Renal cortex interstitium (tissue), 11 donors: ENCODE data around the gene DYNC2H1. TPM values are rescaled to one million over a fixed set of nuclear protein-coding genes. Genes with fewer than 3 reads are reported as not detected.
"Not testable (repeated sequence)": the region's sequence is repeated elsewhere in the genome, so short reads cannot be mapped to it uniquely, and the experiment has no call there.

ENCODE experiments used
- DNase-seq, 11 donors: peaks; one replicate each; pipeline ENCODE4 v3.0.0-alpha.2; 2013; ENCODE audit warnings: low read depth in 9 of 11, low spot score in 4 of 11; ENCODE audit errors: extremely low read depth in 1 of 11
- polyA plus RNA-seq, 3 donors: library from polyadenylated mRNA; unstranded; fragments of 120-200 nt; gene quantifications; one replicate each; pipeline ENCODE4 v1.2.1, GENCODE V29; 2013; ENCODE audit not compliant: insufficient read length in 3 of 3

The DYNC2H1 gene
- polyA plus RNA-seq, 3 donors = 40.7 to 47.3 (median 44.1) TPM

DNA sequence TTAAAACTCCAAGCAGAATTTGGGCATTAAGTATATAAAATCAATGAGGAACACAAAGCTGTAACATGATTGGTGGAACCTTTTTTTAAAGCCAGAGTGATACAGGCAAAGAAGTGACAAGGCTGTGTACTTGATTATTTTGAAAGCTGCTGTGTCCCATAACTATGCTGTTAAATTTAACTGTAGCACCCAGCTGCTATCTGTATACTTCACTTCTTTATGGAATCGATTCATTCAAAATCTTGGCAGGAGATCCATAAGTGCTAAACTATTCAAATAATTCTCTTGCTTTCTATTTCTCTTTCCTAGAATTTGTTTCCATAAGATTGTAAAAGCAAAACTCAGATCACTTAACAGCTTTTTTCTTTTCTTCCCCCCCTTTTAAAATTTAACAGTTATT lies 231.7 kb downstream of the DYNC2H1 start:
- DNase-seq = no peak

DNA sequence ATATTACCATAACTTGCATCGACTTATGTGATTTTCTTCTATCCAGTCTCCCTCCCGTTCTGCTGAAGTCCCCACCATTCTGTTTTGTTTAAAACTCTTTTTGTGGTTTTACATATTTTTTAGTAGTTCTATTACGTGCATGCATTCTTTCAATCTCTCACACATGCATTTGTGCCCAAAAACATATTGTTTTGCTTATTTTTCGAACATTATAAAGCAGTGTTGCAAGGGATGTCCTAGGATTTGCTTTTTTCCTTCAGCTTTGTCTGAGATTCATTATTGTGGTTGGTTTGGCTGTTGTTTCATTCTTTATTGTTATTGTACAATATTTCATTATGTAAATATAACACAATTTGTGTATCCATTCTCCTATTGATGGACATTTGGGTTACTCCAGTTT lies 235.7 kb downstream of the DYNC2H1 start:
- no peak for DNase-seq

DNA sequence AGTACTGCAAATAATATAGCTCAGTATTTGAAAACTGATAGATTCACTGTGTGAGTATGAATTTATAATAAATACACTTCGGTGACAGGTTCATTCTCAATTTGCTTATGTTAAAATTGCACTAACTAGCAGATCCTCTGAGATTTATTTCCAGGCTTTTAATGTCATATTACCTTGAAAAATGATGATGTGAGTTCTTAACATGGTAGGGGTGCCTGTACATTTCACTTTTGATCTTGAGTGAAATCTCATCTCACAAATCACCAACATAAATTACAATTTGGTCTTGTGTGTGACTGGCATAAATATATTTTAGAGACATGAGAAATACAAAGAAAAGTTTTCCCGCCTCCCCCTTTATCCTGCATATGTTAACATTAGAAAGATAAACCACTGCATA lies 240.4 kb downstream of the DYNC2H1 start:
- no peak for DNase-seq

DNA sequence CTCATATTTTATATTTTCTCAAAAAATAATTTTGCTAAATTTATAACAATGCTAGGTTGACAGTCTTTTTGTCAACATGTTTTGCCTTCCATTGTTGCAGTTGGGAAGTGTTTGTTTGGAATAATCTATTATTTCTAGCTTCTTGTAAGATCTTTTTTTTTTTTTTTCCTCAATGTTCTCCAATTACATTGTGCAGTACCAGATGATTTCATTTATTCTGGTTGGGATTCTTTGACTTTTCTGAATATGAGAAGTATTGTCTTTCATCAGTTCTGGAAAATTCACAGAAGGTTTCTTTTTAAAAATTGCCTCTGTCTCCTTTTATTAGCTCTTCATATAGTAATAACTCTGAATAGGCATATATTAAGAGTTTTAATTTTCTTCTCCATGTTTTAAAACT lies 245.4 kb downstream of the DYNC2H1 start:
- no peak for DNase-seq

DNA sequence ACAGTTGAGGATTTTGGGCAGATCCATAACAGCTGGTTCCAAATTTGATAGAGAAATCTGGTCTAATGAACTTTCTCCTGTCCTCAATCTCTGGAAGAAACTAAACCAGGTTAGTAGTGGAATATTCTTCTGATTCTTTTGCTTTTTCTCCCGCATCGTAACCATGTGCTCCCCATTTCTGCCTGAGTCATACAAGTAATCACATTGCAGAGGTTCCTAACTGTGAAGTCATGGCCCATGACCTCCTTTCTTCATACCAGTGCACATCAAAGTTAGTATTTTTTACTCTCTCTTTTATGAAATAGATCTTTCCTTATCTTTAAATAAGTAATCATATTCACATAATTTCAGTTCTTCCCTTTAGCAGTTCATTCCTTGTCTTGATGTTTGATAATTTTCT lies 249.0 kb downstream of the DYNC2H1 start:
- DNase-seq = no peak

DNA sequence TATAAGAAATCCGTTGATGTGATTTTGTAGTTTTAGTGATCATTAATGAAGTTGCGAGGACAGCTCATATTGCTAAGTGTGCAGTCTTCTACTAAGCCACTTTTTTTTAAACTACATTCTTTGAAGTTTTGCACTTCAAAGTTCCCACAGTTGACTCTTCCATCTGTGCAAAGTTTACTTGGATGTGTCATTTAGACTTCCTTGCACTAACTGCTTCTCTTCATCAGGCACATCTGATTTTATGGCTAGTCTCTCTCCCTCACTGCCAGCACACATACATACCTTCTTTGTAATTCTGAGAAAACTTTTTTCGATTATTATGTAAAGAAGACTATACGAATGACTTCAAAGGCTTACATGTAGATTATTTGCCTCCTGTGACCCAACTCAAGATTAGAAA lies 250.0 kb downstream of the DYNC2H1 start:
- DNase-seq = no peak

DNA sequence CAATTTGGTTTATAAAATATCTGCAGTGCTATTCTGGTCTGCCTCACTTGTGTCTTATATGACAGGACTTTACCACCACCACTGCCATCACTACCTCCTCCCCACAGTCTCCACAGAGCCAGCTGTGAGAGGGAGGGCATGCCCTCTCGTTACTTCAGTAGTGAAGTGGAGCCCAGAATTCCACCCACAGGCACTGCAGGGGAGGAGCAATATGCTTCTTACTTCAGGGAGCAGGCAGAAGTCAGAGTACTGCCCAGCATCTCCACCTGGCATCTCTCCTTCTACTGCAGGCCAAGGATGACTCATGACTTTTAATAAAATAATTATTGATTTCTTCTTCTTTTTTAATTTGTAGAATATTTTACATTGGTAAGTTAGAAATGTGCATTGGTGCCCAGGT lies 255.5 kb downstream of the DYNC2H1 start:
- DNase-seq = no peak

DNA sequence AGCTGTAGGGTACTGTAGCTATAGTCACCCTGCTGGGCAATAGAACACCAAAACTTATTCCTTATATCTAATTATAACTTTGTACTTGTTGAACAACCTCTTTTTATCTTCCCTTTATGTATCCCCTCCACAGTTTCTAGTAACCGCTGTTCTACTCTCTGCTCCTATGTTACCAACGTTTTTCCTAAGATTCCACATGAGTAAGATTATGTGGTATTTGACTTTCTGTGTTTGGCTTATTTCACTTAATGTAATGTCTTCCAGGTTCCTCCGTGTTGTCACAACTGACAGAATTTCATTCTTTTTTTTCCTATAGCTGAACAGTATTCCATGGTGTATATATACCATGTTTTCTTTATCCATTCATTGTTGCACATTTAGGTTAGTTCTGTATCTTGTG lies 258.4 kb downstream of the DYNC2H1 start:
- DNase-seq = no peak

DNA sequence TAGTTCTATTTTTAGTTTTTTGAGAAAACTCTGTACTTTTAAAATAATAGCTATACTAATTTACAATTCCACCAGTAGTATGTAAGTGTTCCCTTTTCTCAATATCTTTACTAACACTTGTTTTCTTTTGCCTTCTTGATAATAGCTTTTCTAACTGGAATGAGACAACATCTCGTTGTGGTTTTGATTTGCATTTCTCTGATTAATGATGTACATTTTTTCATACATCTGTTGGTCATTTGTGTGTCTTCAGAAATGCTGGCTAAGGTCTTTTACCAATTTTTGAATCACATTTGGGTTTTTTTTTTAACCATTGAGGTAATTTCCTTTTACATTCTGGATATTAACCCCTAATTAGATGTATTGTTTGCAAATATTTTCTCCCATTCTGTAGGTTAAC lies 258.9 kb downstream of the DYNC2H1 start:
- DNase-seq = no peak

DNA sequence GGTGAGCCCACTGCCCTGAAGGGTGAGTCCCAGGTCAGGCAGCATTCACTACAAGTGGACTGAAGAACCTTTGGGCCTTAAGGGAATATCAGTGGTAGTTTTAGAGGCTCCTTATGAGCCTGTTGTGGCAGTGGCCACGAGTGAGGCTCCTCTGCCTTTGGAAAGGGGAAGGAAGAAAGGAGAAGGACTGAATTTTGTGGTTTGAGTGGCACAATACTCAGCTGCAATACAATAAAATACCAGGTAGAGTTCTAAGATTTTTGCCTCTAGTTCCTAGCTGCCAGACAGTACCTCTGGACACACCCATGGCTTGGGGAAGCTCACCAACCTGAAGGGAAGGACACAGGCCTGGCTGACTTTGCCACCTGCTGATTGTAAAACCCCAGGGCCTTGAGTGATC lies 260.9 kb downstream of the DYNC2H1 start:
- DNase-seq = no peak

DNA sequence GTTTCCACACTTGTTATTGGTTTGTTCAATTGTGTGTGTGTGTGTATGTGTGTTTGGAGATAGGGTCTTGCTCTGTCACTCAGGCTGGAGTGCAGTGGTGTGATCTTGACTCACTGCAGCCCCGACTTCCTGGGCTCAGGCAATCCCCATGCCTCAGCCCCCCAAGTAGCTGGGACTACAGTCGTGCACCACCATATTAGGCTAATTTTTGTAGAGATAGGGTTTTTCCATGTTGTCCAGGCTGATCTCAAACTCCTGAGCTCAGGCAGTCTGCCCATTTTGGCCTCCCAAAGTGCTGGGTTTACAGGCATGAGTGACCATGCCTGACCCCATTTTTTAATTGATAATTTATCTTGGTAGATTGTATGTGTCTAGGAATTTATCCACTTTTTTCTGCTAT lies 263.7 kb downstream of the DYNC2H1 start:
- no peak for DNase-seq

DNA sequence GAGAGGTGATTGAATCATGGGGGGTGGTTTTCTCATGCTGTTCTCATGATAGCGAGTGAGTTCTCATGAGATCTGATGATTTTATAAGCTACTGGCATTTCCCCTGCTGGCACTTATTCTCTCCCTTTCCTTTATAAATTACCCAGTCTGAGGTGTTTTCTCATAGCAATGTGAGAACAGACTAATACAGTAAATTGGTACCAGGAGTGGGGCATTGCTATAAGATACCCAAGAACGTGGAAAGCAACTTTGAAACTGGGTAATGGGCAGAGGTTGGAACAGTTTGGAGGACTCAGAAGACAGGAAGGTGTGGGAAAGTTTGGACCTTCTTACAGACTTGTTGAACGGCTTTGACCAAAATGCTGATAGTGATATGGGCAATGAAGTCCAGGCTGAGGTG lies 265.0 kb downstream of the DYNC2H1 start:
- DNase-seq = not testable (repeated sequence)

DNA sequence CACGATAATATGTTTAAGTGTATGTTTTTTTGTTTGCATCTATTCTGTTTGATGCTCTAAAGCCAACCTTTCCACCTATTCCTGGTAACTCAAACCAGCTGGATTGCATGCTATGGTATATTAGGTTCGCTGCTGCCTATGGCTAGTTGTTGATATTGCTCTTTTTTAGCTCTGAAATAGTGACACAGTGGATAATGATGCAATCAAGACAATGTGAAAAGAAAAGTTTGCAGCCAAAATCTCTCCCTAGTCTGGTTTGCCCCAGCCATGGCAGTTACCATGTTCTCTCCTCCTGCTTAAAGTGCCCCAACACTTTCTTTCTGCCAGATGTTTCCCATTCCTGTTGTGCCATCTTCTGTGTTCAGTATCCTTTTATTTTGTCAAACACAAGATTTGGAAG lies 269.7 kb downstream of the DYNC2H1 start:
- DNase-seq = no peak

DNA sequence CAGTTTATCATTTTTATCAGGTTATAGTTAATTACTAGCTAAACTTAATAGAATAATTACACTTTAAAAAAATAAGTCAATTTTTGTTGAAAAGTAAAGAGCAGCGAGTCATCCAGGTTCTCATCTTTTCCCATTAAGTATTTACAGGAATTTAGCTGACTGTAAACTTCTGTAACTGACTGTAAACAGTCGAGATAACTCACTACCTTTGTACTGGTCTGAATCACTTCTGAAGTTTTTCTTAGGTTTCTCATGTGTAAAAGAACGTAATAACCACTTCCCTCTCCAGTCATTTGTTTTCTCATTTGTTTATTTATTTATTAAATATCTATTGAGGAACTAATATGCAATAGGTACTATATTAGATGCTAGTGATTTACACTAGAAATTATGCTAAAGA lies 270.8 kb downstream of the DYNC2H1 start:
- DNase-seq = no peak

DNA sequence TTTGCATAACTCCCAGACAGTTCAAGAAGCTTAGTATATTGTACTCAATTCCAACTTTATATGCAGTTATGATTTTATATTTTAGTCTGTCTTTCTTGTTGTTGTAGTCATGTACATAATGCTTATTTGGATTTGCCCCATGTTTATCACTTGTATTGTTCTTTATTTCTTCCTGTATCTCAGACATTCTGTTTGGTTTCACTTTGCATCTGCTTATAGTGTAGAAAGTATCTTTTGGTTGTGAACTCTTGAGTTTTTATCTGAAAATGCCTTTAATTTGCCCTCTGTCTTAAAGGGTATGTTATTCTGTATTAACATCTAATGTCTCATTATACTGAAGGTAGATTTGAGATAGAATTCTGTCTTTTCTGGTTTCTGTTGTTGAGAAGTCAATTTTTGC lies 275.4 kb downstream of the DYNC2H1 start:
- no peak for DNase-seq

DNA sequence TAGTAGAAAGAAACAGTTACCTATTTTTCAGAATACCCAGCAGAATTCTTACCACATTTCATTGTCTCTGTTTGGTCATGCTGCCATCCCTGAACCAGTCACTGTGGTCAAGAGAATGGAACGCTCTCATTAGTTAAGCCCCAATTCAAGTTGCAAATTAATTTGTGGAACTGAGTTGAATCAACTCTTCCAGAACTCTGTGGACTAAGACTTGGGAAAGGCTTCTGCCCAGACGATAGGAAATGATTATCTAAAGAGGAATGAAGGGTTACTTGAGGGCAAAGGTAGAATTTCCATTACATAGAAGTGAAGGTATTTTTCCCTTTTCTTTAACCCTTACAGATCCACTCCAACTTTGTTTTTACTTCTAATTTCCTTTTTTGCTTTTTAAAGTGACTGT lies 286.4 kb downstream of the DYNC2H1 start:
- peak in 6 of 11 donors; percentile 2 to 60 (median 17) for DNase-seq

DNA sequence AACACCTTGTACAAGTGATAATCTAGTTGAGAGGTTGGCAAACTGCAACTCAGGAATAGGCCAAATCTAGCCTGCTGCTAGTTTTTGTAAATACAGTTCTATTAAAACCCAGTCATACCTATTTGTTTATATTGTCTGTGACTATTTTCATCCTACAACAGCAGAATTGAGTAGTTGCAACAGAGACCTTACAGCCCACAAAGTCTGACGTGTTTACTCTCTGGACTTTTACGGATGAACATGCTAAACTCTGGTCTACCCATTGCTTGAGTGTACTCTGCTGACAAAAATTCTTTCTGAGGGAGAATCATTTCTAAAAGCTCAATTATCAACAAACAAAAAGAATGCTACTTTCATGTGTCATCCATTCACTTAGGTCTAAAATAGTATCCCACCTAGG lies 287.0 kb downstream of the DYNC2H1 start:
- no peak for DNase-seq

DNA sequence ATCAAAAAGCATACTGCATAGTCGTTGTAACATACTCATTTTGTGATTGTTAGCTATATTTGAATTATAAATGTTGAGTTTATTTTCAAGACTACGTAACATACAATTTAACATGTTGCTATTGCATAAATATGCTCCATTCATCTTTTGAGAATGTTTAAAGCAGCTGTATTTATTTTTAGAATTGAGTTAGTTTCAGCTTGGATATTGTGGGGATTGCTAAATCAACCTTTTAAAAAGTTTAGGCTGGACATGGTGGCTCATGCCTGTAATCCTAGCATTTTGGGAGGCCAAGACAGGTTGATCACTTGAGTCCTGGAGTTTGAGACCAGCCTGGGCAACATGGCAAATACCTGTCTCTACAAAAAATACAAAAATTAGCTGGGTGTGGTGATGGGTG lies 288.1 kb downstream of the DYNC2H1 start:
- no peak for DNase-seq

DNA sequence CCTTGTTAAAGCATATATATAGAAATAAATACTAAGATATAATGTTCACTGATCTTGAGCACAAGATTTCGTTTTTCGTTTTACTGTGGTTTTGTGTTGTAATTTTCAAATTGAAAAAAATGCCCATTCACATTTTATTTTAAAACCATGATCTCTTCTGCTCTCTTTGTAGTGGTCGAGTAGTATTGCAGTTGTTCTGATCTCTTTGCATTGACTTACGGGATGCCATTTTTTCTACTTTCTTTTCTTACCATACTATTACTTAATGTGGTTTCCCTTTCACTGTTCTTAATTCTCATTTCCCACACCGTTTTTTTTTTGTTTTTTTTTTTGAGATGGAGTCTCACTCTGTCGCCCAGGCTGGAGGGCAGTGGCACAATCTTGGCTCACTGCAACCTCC lies 289.6 kb downstream of the DYNC2H1 start:
- DNase-seq = no peak

DNA sequence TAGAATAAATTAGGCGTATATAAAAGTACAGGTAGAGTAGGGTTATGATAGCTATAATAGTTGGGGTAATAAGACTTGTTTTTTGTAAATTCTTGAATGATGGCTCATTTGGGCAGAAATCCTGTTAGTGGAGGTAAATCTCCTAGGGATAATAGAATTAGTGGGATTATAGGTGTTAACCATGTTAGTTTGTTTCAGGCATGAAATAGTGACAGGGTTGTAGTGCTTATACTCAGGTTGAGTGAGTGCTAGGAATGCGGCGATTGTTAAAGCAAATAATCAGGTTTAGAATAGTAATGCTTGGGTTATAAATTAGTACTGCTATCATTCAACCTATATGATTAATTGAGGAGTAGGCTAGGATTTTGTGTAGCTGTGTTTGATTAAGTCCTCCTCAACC lies 297.1 kb downstream of the DYNC2H1 start:
- DNase-seq = peak in 1 of 11 donors; percentile 2

DNA sequence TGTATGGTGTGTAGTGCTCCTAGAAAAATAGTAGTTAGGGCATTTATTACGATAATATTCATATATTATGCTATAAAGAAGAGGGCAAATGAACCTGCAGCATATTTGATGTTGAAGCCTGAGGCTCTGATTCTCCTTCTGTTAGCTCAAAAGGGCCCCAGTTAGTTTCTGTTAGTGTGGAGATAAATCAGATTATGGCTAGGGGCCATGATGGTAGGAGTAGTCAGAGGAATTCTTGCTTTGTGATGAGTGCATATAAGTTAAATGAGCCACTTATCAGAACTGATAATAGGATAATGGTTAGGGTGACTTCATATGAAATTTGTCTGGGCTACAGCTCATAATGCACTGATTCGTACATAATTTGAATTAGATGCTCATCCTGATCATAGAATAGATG lies 298.4 kb downstream of the DYNC2H1 start:
- no peak for DNase-seq

DNA sequence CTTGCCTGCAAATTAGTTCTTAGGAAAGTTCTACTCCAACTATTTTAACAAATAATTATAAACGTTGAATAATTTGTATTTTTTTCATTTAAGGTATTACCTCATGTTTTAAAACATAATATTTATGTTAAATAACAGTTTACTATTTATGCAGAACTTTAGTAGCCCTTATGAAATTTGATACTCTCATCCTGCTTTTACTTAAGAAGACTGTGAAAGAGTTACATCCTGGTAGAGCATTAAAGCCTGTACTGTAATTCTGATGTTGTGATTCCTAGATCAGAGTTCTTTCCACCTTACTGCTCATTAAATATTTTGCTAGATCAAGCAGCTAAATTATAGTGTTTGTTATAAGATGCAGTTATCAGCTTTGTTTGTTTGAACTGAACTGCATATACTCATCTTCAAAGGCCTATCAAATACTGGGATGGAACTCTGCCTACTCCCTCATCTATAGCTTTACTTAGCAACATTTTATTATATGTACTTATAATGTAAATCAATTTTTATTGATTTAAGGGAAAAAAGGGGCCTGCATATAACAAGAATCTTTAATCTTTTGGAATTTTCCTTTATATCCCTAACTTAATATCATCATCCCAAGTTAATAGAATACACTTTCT lies 304.2 kb downstream of the DYNC2H1 start:
- no peak for DNase-seq
